Right lobe of liver (tissue), 4 donors: ENCODE measurements around the gene UXS1.

ENCODE experiments used
- CTCF ChIP-seq, 4 donors: fragments of 200-600 bp in 3 of 4; fragments of 450-650 bp in 1 of 4; IDR thresholded peaks; one replicate each; pipeline versions ENCODE4 v1.5.1 to v1.8.0; 2016 to 2022; ENCODE audit warnings: antibody characterized with exemption in 4 of 4, mild to moderate bottlenecking in 2 of 4
- POLR2A ChIP-seq: fragments of 450-650 bp; IDR thresholded peaks from one replicate; pipeline ENCODE4 v1.6.1; 2017; ENCODE audit warnings: antibody characterized with exemption, mild to moderate bottlenecking
- donor health status: DM: no; HTN: no; CAD: no.
- donor health status: DM: no; HTN: no; CAD: no.
- donor health status: DM: no; HTN: yes; CAD: no.

GRCh38 chr2:106105151-106105922, 88.8 kb downstream of the UXS1 start:
- no peak for TF ChIP-seq CTCF (IDR thresholded peaks at IDR 0.05)
- TF ChIP-seq POLR2A, result no peak
